Measurements from ENCODE around the gene PBXIP1.
"Not testable (repeated sequence)": the region's sequence is repeated elsewhere in the genome, so short reads cannot be mapped to it uniquely, and the experiment has no call there.

Gene PBXIP1

GRCh38 chr1:154931940-154932487, 23.9 kb downstream of the PBXIP1 start:
- no peak for DNase-seq

- no peak for DNase-seq
These were observed 29.7 kb downstream of the PBXIP1 start for GRCh38 chr1:154926201-154926600.

- no peak for DNase-seq
These were observed 30.3 kb downstream of the PBXIP1 start for GRCh38 chr1:154925335-154926170.

- DNase-seq: no peak
These were observed 32.2 kb downstream of the PBXIP1 start for GRCh38 chr1:154923695-154924094.

GRCh38 chr1:154913273-154913672, 42.6 kb downstream of the PBXIP1 start:
- no peak for DNase-seq

- no peak for DNase-seq
These were observed 43.1 kb downstream of the PBXIP1 start for GRCh38 chr1:154912755-154913154.

- DNase-seq: no peak
These were observed 44.0 kb downstream of the PBXIP1 start for GRCh38 chr1:154911691-154912550.

GRCh38 chr1:154910851-154911250, 45.0 kb downstream of the PBXIP1 start:
- DNase-seq: no peak

GRCh38 chr1:154908937-154909336, 47.0 kb downstream of the PBXIP1 start:
- DNase-seq: no peak

- not testable (repeated sequence) for DNase-seq
These were observed 47.8 kb downstream of the PBXIP1 start for GRCh38 chr1:154908129-154908528.

- DNase-seq: no peak
These were observed 49.2 kb downstream of the PBXIP1 start for GRCh38 chr1:154906621-154907081.

GRCh38 chr1:154902938-154903566, 52.8 kb downstream of the PBXIP1 start:
- DNase-seq: no peak

- DNase-seq: no peak
These were observed 54.3 kb downstream of the PBXIP1 start for GRCh38 chr1:154901591-154901990.

GRCh38 chr1:154899041-154899440, 56.9 kb downstream of the PBXIP1 start:
- no peak for DNase-seq

- DNase-seq: no peak
These were observed 59.1 kb downstream of the PBXIP1 start for GRCh38 chr1:154896771-154897286.

GRCh38 chr1:154895798-154896197, 60.1 kb downstream of the PBXIP1 start:
- DNase-seq: no peak
